Measurements from ENCODE around the gene PCDHB1.

DNA sequence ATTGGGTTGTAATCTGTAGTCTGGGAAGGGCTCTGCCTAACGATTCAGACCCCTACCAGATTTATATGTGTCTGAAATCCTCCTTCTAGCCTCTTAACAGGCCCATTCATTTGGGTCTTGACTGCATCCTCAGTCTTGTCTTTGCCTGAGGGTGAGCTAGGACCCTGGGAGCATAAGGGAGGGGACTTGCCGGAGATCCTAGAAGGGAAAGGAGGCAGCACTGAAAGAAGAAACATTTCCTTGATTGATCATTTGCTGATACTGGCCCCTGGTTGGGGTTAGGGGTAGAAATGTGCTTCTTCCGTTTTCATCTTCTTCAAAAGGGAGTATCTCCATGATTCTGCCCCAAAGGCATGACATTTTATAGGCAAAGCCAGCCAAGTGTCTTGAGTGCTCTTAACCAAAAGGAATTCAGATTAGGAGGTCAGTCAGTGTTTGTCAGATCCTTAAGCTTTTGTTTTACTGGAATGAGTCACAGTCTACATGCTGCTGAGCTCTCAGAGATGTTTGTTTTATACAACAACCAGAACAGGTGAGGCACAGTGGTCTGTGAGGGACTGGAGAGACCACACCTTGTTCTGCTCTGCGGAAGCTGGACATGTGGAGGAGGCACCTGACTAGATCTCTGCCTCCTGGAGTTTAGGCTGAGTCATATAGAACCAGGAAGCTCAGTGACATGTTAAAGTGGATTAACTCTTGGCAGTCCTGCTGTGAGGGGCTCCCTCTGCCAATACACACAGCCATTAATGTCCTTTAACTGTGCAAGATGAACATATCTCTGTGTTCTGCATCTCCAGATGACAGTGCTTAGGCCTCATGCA, 47.2 kb upstream of the PCDHB1 start:
- no peak for TF ChIP-seq EZH2 (IDR thresholded peaks at IDR 0.05; ENCODE audit: insufficient read depth, poor library complexity, severe bottlenecking)
- no peak for TF ChIP-seq EZH2phosphoT487 (IDR thresholded peaks at IDR 0.05; ENCODE audit: insufficient read depth, low read depth)

All from GM23248 (cell line).